HepG2 (cell line): ENCODE results near the gene SNAP25. TPM values are rescaled to one million over a fixed set of nuclear protein-coding genes. Genes with fewer than 3 reads are reported as not detected.

Experiments used
- ATF5 ChIP-seq: sonication (generic); formaldehyde crosslinking; IDR thresholded peaks from 2 replicates; pipeline ENCODE4 v1.4.0; 2020; ENCODE audit warnings: mild to moderate bottlenecking, low read depth, missing genetic modification reagents
- CBFB ChIP-seq: sonication (generic); formaldehyde crosslinking; IDR thresholded peaks from 2 replicates; pipeline ENCODE4 v1.4.0; 2020; ENCODE audit warnings: missing genetic modification reagents
- FOXK2 ChIP-seq: fragments of 450-650 bp; IDR thresholded peaks from 2 replicates; pipeline ENCODE4 v1.6.1; 2016
- MAFK ChIP-seq, 2 experiments: IDR thresholded peaks in 1 of 2; conservative IDR thresholded peaks in 1 of 2; 2 replicates each; pipeline ENCODE4 v1.6.1; 2011; ENCODE audit warnings: improper control_type of control experiment in 2 of 2, low read length in 2 of 2
- NFE2L1 ChIP-seq: sonication (generic); formaldehyde crosslinking; IDR thresholded peaks from 2 replicates; pipeline ENCODE4 v1.4.0; 2020; ENCODE audit warnings: missing genetic modification reagents, mild to moderate bottlenecking, borderline replicate concordance
- PBX3 ChIP-seq: sonication (generic); formaldehyde crosslinking; IDR thresholded peaks from 2 replicates; pipeline ENCODE4 v1.8.1; 2023; ENCODE audit warnings: missing genetic modification reagents, inconsistent platforms, borderline replicate concordance
- PRMT3 ChIP-seq: sonication (generic); formaldehyde crosslinking; IDR thresholded peaks from 2 replicates; pipeline ENCODE4 v1.8.1; 2022; ENCODE audit warnings: low read depth, mild to moderate bottlenecking, moderate library complexity, missing genetic modification reagents, borderline replicate concordance
- RBM22 ChIP-seq: fragments of 200-400 bp; formaldehyde crosslinking; optimal IDR thresholded peaks from 2 replicates; pipeline ENCODE3; 2017; ENCODE audit warnings: mild to moderate bottlenecking, low read length, moderate library complexity
- RFX5 ChIP-seq: IDR thresholded peaks from 2 replicates; pipeline ENCODE4 v1.6.1; 2011; ENCODE audit warnings: low read depth, low read length, improper control_type of control experiment
- SALL2 ChIP-seq: sonication (generic); formaldehyde crosslinking; IDR thresholded peaks from 2 replicates; pipeline ENCODE4 v1.8.1; 2023; ENCODE audit warnings: mild to moderate bottlenecking, missing genetic modification reagents, inconsistent platforms
- SKI ChIP-seq: fragments of 450-650 bp; IDR thresholded peaks from one replicate; pipeline ENCODE4 v1.6.1; 2018; ENCODE audit warnings: mild to moderate bottlenecking; ENCODE audit not compliant: partially characterized antibody
- SNAPC5 ChIP-seq: sonication (generic); formaldehyde crosslinking; IDR thresholded peaks from 2 replicates; pipeline ENCODE4 v1.8.1; 2023; ENCODE audit warnings: mild to moderate bottlenecking, missing genetic modification reagents, borderline replicate concordance
- SP140L ChIP-seq: sonication (generic); formaldehyde crosslinking; IDR thresholded peaks from 2 replicates; pipeline ENCODE4 v1.4.0; 2020; ENCODE audit warnings: missing genetic modification reagents, borderline replicate concordance
- TBX3 ChIP-seq: fragments of 450-650 bp; IDR thresholded peaks from 2 replicates; pipeline ENCODE4 v1.6.1; 2017; ENCODE audit warnings: antibody characterized with exemption, mild to moderate bottlenecking, inconsistent platforms, borderline replicate concordance
- YY1 ChIP-seq: IDR thresholded peaks from 2 replicates; pipeline ENCODE4 v1.6.1; 2011; ENCODE audit warnings: low read length, low read depth, moderate library complexity, mild to moderate bottlenecking; ENCODE audit not compliant: insufficient read depth, insufficient replicate concordance
- ZBTB21 ChIP-seq: sonication (generic); formaldehyde crosslinking; IDR thresholded peaks from 2 replicates; pipeline ENCODE4 v1.4.0; 2020; ENCODE audit warnings: missing genetic modification reagents
- ZFY ChIP-seq: sonication (generic); formaldehyde crosslinking; IDR thresholded peaks from 2 replicates; pipeline ENCODE4 v1.4.0; 2020; ENCODE audit warnings: missing genetic modification reagents
- ZKSCAN8 ChIP-seq: IDR thresholded peaks from 2 replicates; pipeline ENCODE4 v1.6.1; 2016; ENCODE audit warnings: borderline replicate concordance, missing genetic modification reagents, missing compliant biosample characterization
- ZNF20 ChIP-seq: sonication (generic); formaldehyde crosslinking; IDR thresholded peaks from 2 replicates; pipeline ENCODE4 v1.4.0; 2020; ENCODE audit warnings: mild to moderate bottlenecking, moderate library complexity, missing genetic modification reagents
- ZNF224 ChIP-seq: sonication (generic); formaldehyde crosslinking; IDR thresholded peaks from 2 replicates; pipeline ENCODE4 v1.5.0; 2020; ENCODE audit warnings: mild to moderate bottlenecking, missing genetic modification reagents
- ZNF547 ChIP-seq: sonication (generic); formaldehyde crosslinking; IDR thresholded peaks from 2 replicates; pipeline ENCODE4 v1.5.1; 2020; ENCODE audit warnings: mild to moderate bottlenecking, missing genetic modification reagents
- ZNF549 ChIP-seq: sonication (generic); formaldehyde crosslinking; IDR thresholded peaks from 2 replicates; pipeline ENCODE4 v1.5.0; 2020; ENCODE audit warnings: missing genetic modification reagents
- ZNF580 ChIP-seq: IDR thresholded peaks from 2 replicates; pipeline ENCODE4 v1.6.1; 2016; ENCODE audit warnings: low read depth, borderline replicate concordance
- ZNF7 ChIP-seq: IDR thresholded peaks from 2 replicates; pipeline ENCODE4 v1.6.1; 2016; ENCODE audit warnings: missing biosample characterization, missing genetic modification reagents
- ZNF800 ChIP-seq: sonication (generic); formaldehyde crosslinking; IDR thresholded peaks from 2 replicates; pipeline ENCODE4 v1.4.0; 2020; ENCODE audit warnings: missing genetic modification reagents
- ZNF878 ChIP-seq: sonication (generic); formaldehyde crosslinking; IDR thresholded peaks from 2 replicates; pipeline ENCODE4 v1.8.1; 2023; ENCODE audit warnings: mild to moderate bottlenecking, missing genetic modification reagents, moderate library complexity
- ZNF879 ChIP-seq: sonication (generic); formaldehyde crosslinking; IDR thresholded peaks from 2 replicates; pipeline ENCODE4 v1.8.1; 2023; ENCODE audit warnings: missing genetic modification reagents
- polyA plus RNA-seq, 8 experiments: library from polyadenylated mRNA; depleted of rRNA in 3 of 8; stranded (reverse) in 7 of 8; unstranded in 1 of 8; fragments of >200 nt; fragmentation: Illumina TruSeq in 4 of 8; extraction: Trizol in 4 of 8; gene quantifications; 2 replicates each; pipeline versions ENCODE4 v1.2.1 to v1.2.3, GENCODE V29; 2011 to 2016; ENCODE audit warnings: low read depth in 4 of 8, missing spikeins in 1 of 8, mixed read lengths in 1 of 8; ENCODE audit not compliant: insufficient read depth in 1 of 8
- total RNA-seq, 5 experiments: library from RNA; depleted of rRNA; stranded (reverse); fragments of >200 nt; fragmentation: Illumina TruSeq; extraction: Trizol; gene quantifications; 2 replicates each; pipeline ENCODE4 v1.2.3, GENCODE V29; 2016; ENCODE audit warnings: low read depth in 1 of 5

SNAP25 gene
- total and polyA plus RNA-seq, 2 of the 13 experiments (the other 11 are each of a cell fraction or from before 2014, with no cell fraction given) = not detected

- peak; percentile 70; the same call in 1 of the 2 replicates for TF ChIP-seq ZNF800 (CRISPR knock-in tag)
- TF ChIP-seq NFE2L1 (CRISPR knock-in tag) = no peak
- TF ChIP-seq CBFB (CRISPR knock-in tag) = peak; percentile 99
- TF ChIP-seq SALL2 (CRISPR knock-in tag) = no peak
- peak; percentile 93 for TF ChIP-seq SKI
- peak; percentile 92 for TF ChIP-seq ZNF224 (CRISPR knock-in tag)
- TF ChIP-seq ZNF547 (CRISPR knock-in tag) = peak; percentile 85
- peak; percentile 95 for TF ChIP-seq PRMT3 (CRISPR knock-in tag)
- peak; percentile 61; the same call in 1 of the 2 replicates for TF ChIP-seq ZBTB21 (CRISPR knock-in tag)
- no peak for TF ChIP-seq ZNF20 (CRISPR knock-in tag)
- peak; percentile 99 for TF ChIP-seq ZNF878 (CRISPR knock-in tag)
- TF ChIP-seq SP140L = peak; percentile 84; the same call in 1 of the 2 replicates
- TF ChIP-seq RFX5 = no peak
- no peak for TF ChIP-seq PBX3 (CRISPR knock-in tag)
- TF ChIP-seq ZNF879 (CRISPR knock-in tag) = no peak
- peak; percentile 34; the same call in 1 of the 2 replicates for TF ChIP-seq ZFY
- TF ChIP-seq ZNF549 (CRISPR knock-in tag) = no peak
- TF ChIP-seq RBM22 = peak; percentile 42
- TF ChIP-seq ZNF580 (CRISPR knock-in tag) = peak; percentile 93
- TF ChIP-seq TBX3 = peak; percentile 91
- peak; percentile 87 for TF ChIP-seq ZKSCAN8 (CRISPR knock-in tag)
- TF ChIP-seq ATF5 (CRISPR knock-in tag) = no peak
- no peak for TF ChIP-seq YY1
- no peak for TF ChIP-seq FOXK2
- TF ChIP-seq ZNF7 = peak; percentile 58; the same call in 1 of the 2 replicates
- peak; percentile 33 to 39; a peak in 2 of 4 replicates for TF ChIP-seq MAFK (conservative IDR thresholded peaks at IDR 0.05 in 1 of 2, IDR thresholded peaks at IDR 0.05 in 1 of 2; ENCODE audit: low read length in 2 of 2)
- no peak for TF ChIP-seq SNAPC5 (CRISPR knock-in tag)
These were observed 44.9 kb downstream of the SNAP25 start (continued) for GRCh38 chr20:10263385-10264165.
